Dedifferentiated amniotic fluid mesenchymal stem cell (primary cell): Measurements from ENCODE around the gene TRPV4.

Source experiments
- DNase-seq: peaks from one replicate; pipeline ENCODE4 v3.0.0-alpha.2; 2016; ENCODE audit errors: extremely low spot score

Gene TRPV4

DNA sequence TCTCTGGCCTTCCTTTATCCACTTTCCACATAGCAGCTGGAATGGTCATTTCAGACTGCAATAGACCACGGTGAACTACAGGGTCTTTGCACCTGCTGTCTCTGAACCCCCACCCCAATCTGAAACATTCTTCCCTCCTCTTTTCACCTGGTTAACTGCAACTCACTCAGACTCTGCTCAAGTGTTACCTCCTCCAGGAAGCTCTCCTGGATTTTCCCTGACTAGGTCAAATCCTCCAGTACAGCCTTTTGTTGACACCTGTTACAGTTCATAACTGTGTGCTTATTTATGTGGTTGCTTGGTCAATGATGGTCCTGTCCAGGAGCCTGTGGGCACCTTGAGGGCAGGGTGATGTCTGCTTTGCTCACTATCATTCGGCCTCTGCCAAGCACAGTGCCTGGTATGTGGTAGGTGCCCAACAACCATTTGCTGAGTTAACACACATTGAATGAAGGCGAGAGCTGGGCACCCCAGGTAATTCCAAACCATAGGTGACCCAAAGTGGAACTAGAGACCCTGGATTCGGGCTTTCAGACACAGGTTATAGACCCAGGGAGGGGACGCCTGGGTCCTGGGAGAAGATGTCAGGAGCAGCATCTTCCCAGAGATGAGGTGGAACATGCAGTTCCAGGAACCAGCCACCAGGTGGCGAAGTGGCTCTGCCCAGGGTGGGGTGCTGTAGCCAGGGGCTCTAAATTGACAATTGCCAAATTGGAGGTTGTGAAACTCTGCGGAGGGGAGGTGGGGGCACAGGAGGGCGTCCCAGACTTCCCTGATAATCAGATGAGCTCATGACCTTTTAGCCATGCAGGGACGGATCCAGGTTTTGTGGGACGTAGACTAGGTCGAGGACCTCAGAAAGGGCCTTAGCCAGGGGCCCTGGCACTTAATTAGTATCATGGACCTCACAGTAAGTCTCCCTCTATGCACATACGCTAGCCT, 28.1 kb downstream of the TRPV4 start:
- peak; percentile 43 for DNase-seq

DNA sequence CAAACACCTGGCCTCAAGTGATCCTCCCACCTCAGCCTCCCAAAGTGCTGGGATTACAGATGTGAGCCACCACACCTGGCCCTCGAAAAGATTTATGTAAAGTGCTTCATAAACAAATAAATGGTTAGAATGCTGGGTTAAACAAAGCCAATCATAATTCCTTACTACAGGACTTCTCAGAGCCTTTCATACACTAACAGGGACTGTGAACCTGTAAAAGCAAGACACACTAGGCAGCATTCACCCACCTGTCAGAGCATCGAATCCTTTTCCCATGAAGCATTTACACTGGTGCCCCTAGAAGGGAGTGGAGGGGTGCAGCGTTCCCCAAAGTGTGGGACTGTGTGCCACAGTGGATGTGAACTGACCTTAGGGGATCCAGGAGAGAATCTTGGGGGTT, 29.5 kb downstream of the TRPV4 start:
- no peak for DNase-seq

DNA sequence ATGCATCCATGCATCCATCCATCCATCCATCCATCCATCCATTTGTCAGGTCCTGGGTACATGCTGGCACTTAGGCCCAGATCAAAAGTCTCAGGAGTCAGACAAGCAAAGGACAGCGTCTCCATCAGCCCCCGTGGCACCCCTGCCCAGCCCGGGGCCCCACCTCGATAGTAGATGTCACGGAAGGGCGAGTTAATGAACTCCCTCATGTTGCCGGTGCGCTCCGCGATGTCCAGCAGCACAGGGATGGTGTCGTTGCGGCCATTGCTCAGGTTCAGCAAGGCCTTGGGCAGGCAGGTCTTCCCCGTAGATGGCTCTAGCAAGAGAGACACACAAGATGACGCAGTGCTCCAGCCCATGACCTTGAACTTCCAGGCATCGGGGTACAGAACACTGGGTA, 30.4 kb downstream of the TRPV4 start:
- DNase-seq = no peak

DNA sequence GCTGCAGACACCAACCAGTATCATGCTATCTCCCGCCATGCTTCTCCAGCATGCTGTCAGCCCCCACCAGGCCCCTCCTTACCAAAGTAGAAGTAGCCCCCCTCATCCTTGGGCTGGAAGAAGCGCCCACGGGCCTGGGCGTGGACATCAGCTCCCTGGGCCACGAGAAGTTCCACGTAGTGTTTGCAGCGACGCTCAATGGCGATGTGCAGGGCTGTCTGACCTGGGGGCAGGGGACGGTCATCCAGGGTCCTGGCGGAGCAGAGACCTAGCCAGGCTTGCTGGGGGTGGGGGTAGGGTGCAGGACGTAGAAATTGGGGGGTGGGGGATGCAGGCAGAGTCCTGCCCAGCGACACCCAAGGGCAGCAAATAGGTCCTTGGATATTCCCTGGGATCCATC, 32.7 kb downstream of the TRPV4 start:
- DNase-seq = no peak

DNA sequence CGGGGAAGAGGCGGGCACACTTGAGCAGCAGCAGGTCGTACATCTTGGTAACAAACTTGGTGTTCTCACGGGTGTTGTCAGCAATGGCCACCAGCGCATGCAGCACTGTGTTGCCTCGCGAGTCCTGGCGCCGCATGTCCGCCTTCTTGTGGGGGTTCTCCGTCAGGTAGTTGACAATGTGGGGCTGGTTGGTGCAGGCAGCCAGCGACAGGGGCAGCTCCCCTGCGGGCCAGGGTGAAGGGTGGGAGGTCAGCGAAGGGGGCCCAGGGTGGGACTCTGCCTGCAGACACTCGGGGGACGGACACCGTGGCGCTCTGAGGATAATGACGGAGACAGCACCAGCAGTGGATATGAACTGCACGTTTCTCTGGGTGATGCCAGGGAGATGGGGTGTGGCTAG, 34.5 kb downstream of the TRPV4 start:
- DNase-seq = no peak

DNA sequence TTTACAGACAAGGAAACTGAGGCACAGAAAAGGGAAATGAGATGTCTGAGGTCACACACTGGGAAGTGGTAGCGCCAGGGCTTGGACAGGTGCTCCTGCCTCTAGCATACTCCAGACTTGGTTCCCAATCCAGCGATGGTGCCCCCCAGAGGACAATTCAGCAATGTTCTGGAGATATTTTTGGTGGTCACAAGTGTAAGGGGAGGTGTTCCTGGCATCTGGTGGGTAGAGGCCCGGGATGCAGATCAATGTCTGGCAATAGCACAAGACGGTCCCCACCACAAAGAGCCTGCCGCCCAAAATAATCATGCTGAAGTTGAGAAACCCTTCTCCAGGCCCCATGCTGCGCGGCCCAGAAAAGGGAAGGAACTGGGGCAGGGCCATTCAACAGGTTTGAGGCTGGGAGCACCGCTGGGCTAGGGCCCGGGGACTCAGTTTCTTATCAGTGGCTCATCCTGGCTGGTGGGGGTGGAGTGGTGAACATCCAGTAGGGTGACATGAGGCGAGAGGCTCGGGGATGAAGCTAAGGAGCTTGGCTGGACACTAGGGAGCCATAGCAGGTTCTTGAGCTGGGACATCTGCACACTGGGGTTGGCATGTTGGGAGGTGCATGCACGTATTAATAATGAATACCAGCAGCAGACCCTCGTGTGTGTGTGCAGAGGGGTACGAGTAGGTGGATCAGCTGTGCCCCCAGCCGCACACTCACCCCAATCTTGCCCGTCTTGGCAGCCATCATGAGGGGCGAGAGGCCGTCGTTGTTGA, 35.1 kb downstream of the TRPV4 start:
- no peak for DNase-seq

DNA sequence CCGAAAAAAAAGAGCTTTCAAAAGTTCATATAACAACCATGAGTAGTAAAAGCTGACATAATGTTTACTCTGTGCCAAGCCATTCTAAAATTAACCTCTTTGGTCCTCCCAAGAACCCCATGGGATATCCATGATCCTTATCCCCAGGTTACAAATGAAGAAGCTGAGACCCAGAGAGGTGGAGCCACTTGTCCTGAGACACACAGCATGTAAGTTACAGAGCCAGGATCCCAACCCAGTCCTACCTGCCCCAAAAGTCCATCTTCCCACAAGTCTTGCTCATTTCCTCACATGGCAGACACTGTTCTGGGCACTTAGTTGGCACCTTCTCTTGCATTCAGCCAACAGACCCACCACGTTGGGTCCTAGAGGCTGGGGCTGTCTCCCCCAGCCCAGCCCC, 37.1 kb downstream of the TRPV4 start:
- no peak for DNase-seq

DNA sequence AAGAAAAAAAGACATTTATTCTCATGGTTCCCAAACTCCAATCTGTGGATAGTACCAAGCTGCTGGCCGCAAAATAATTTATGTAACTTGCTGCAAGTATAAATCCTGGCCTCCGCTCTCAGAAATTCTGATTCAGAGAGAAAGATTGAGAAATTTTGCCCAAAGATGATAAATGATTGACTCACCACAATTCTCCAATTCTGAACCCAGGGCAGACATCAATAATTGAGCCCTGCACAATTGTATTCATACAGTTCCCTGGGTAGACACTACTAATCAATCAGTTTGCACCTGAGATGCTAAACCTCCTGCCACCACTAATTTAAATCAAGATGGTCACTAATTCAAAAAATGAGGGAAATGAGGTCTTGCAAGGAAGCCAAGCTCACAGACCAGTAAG, 38.2 kb downstream of the TRPV4 start:
- no peak for DNase-seq

DNA sequence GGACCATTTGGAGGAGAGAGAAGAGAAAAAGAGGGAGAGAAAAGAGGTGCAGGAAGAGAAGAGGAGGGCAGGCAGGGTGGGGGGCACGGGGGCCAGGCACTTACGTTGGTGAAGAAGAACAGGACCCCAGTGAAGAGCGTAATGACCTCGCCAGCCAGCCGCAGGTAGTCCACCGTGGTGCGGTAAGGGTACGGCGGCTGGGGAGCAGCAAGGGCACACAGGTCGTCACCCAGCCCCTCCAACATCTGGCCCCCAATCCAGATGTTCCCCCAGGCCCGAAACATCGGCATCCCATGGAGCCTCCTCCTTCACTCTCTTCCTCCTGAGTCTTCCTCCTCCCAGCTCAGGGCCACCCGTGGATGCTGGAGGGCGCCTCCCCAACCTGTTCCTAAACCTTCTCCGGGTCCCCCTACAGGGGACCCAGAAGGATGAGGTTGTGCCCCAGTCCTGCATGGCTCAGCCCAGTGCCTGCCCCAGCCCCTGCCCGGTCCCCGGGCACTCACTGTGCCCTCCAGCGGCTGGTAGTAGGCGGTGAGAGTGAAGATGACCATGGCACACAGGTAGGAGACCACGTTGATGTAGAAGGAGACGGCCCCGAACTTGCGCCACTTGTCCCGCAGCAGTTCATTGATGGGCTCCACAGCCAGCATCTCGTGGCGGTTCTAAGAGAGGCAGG, 39.2 kb downstream of the TRPV4 start:
- DNase-seq = no peak

DNA sequence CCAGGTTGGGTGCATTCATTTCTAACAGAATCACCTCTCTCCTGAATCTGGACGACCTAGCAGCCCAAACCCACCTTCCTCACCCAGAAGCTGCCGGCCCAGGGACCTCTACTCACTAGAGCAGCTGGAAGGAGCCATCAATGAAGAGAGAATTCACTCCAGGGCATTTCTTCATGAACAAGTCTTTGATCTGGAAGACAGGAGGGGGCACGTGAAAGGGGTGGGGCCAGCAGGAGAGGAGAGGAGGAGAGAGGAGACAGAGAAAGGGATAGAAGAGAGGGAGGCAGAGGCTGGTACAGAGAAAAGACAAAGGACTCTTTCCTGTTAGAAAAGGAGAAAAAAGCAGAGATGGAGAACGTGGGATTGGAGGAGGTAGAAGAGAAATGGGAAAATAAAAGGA, 39.8 kb downstream of the TRPV4 start:
- DNase-seq = no peak

DNA sequence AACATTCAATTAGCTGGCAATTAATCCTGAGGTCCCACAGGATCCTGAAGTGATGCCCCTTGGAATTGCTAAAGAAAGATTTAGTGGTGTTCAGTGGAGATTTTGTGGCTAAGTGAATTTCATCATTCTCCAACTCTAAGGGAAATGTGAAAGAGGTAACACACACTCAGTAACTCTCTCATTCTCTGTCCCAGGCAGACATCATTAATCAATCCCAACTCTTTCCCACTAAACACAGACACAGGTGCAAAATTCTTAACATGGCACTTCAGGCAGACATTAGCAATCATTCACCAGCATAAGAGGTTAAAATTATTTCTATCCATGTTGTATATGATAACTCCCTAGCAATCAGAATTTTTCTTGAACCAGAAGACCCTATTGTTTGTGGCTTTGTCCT, 40.2 kb downstream of the TRPV4 start:
- DNase-seq = no peak

DNA sequence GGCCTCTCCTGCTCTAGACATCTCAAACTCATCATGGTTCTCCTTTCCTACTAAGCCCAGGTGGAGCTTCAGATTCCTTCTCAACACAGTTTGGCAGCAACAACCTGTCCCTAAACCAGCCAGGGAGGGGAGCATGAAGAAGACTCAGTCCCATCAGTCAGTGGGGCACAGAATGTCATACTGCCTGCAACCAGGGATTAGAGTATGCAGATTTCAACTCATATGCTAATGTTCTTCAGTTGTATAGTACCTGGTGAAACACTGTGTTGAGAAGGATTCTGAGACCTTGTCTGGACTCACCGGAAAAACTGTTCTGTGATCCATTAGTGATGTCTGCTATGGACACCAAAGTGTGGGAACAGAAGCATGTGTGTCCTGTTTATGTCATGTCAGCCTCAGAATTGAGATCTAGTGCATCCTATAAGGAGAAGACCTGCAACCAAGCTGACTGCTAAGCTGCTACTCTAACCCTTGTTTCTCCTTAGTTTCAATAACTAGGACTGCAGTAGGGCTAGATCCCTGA, 43.6 kb downstream of the TRPV4 start:
- no peak for DNase-seq

DNA sequence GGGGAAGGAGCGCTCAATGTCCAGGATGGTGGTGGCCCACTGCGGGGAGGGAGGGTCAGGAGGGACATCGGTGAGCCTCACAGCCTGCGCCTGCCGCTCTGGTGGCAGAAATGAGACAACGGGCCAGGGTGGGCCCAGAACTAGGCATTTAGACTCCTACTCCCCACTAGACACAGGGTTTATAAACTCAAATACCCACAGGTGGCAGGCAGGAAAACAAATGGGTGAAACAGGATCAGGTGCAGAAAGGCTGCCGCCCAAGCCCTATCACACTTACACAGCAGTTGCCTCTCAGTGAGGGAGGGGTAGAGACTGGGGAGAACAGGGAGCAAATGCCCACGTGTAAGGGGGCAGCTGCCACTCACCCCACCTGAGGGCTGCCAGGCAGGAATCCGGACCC, 46.4 kb downstream of the TRPV4 start:
- no peak for DNase-seq

DNA sequence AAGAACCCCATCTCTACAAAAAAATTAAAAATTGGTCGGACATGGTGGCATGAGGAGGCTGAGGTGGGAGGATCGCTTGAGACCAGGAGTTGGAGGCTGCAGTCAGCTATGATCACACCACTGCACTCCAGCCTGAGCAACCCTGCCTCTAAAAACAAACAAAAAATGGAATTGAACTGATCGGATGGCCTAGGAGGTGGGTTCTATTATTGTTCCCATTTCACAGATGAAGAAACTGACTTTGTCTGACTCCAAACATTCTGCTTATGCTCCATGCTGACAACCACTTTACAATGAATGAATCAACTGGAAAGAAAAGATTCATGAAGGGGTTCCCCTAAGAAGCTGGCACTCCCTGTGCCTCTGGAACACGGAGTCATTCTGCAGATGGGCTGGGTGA, 47.3 kb downstream of the TRPV4 start:
- DNase-seq = no peak

DNA sequence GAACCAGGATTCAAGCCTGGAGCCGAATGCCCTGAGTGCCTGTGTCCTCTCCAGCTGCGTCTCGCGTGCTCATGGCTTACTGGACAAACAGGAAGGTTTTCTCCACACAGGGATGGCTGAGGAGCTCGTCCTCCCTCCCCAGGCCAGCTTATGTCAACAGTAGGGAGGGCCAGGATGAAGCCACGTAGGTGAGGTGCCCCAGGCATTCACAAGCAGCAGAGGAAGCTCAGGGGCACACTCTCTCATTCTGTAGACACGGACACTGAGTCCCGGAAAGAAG, 49.3 kb downstream of the TRPV4 start:
- DNase-seq = no peak

DNA sequence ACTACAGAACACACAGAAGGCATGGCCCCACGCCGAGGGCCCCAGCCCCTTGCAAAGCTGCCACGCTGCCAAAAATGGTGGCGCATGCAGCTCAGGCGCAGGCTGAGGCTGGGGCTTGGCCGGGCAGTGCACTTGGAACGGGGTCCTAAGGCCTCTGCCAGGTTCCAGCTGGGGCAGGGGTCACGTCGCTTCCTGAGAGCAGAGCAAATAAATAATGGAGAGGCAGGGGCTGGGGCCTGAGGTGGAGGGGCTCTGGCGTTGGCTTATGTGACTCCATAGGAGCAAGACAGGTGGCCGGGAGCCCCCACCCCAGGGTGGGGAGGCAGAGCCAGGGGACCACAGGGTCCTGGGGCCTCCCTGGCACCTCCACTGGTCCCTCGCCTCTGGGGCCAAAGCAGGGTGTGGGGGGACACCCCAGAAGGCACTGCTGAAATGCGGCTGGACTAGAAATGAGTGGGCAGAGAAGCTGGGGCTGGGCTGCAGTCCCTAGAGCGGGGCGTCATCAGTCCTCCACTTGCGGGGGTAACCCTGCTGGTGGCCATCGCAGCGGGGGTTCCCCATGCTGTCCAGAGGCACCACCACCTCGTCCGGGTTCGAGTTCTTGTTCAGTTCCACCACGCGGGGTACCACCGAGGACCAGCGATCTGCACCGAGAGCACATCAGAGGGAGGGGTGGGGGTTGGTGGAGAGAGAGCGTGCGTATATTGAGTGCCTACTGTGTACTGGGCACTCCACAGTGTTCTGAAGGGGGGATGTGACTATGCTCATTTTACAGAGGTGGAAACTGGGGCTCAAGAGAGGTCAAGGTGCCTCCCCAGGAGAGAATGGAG, 49.8 kb downstream of the TRPV4 start:
- DNase-seq = no peak

DNA sequence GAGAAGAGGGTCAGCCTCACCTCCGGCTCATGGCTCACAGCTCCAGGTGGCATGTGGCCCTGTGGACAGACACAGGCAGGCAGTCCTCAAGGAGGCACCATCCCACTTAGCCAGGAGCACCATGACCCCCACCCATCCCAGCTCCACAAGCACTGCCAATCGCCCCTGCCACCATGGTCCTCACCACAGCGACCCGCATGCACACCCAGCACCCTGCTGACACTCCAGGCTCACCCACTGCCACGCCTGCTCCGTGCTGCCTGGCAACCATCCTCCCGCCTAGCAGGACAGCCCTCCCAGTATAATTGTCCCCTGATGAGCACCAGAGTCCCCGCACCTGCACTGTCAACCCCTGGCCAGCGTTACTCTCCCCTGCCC, 50.9 kb downstream of the TRPV4 start:
- DNase-seq = no peak

DNA sequence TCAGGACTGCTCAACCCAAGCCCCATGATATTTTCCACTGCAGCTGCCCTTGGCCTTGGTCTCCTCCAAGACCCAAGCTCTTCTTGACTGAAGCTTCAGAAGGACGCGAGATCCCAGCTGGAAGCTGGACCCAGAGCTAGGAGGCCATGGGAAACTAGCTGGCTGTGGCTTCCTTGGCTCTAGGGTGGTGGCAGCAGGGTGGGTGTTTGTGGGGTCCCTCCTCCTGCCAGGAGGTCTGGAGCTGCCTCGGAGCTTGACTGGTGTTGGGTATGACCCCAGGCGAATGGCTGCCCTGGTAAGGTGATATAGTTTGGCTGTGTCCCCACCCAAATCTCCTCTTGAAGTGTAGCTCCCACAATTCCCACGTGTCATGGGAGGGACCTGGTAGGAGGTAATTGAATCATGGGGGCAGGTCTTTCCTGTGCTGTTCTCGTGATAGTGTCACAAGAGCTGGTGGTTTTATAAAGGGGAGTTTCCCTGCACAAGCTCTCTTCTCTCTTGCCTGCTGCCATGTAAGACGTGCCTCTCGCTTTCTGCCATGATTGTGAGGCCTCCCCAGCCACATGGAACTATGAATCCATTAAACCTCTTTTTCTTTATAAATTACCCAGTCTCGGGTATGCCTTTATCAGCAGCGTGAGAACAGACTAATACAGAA, 51.4 kb downstream of the TRPV4 start:
- DNase-seq = no peak

DNA sequence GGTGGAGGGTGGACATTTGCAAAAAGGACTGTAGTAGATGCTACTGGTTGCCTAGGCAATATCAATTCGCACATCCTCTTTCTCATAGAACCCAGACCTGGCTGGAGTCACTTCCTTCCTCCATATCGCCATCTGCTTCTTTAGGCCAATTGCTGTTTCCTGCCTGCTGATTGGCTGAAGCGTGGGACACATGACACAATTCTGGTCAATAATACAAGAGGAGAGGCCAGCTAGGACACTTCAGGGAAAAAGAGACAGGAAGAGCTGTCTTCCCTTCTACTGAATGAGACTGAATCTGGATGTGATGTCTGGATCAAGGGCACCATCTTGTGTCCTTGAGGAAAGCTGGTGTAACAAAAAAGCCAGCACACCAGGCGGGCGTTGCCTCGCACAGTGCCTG, 53.8 kb downstream of the TRPV4 start:
- no peak for DNase-seq

DNA sequence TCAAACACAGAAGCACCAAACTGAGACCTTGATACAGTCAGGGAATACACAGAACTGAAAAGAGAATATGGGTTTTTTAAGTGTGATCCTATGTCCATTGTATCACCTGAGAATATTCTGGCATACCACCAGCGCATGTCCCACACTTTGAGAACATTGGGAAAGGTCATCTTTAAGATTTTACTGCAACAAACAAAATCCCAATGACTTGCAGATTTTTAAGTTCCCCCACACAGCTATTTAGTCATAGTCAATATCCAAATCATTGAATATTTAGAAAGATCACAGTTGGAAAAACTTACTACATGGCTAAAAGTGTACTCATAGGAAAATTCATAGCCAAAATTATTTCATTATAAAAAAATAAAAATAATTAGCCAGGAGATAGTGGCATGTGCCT, 54.5 kb downstream of the TRPV4 start:
- DNase-seq = no peak

DNA sequence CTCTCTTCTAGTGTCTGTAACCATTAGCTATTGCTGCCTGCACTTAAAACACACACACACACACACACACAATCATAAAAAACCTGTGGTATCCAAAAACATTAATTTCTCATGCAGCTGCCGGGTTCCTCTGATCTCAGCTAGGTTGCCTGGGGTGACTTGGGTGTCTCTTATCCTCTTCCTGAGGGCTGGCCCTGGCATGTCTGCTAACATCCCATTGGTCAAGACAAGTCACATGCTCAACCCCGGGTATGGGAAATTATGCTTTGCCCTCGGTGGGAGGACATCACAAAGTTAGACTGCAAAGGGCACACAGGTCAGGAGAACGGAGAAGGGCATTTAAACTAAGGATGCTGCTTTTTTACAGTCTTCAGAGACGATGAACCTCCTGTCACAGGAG, 55.7 kb downstream of the TRPV4 start:
- no peak for DNase-seq
